GM19239 (cell line): ENCODE results near the gene TIAL1.
"Not testable (repeated sequence)": the region's sequence is repeated elsewhere in the genome, so short reads cannot be mapped to it uniquely, and the experiment has no call there.

ENCODE experiments used
- DNase-seq: peaks from one replicate; pipeline ENCODE4 v3.0.0; 2011; ENCODE audit warnings: low spot score; ENCODE audit not compliant: insufficient read length
- FAIRE-seq: peaks from 2 replicates; lab custom pipeline; 2011; peaks lifted over from hg19 to GRCh38; lab: Jason Lieb, UNC

The TIAL1 gene

GRCh38 chr10:119535305-119535704, 61.5 kb downstream of the TIAL1 start:
- FAIRE-seq (no peak), DNase-seq (no peak)

GRCh38 chr10:119533473-119533872, 63.3 kb downstream of the TIAL1 start:
- DNase-seq (no peak), FAIRE-seq (no peak)

GRCh38 chr10:119532791-119533190, 64.0 kb downstream of the TIAL1 start:
- not testable (repeated sequence) for DNase-seq, FAIRE-seq

- DNase-seq, FAIRE-seq: not testable (repeated sequence)
Measured at GRCh38 chr10:119532251-119532650, 64.5 kb downstream of the TIAL1 start.

GRCh38 chr10:119531067-119531466, 65.7 kb downstream of the TIAL1 start:
- DNase-seq: no peak
- no peak for FAIRE-seq

GRCh38 chr10:119528663-119529237, 68.0 kb downstream of the TIAL1 start:
- not testable (repeated sequence) for DNase-seq, FAIRE-seq

- FAIRE-seq (no peak), DNase-seq (no peak)
Measured at GRCh38 chr10:119526621-119527592, 69.9 kb downstream of the TIAL1 start.

GRCh38 chr10:119526149-119526548, 70.6 kb downstream of the TIAL1 start:
- no peak for DNase-seq
- no peak for FAIRE-seq

- DNase-seq: no peak
Measured at GRCh38 chr10:119525116-119525515, 71.6 kb downstream of the TIAL1 start.

GRCh38 chr10:119524720-119525070, 72.1 kb downstream of the TIAL1 start:
- FAIRE-seq: no peak
- DNase-seq: no peak

More at GRCh38 chr10:119525116-119525515, 71.6 kb downstream of the TIAL1 start:
- no peak for FAIRE-seq

GRCh38 chr10:119523895-119524719, 72.7 kb downstream of the TIAL1 start:
- FAIRE-seq (no peak), DNase-seq (no peak)
